Placental epithelial cell (primary cell): Measurements from ENCODE around the gene GRB14. TPM values are rescaled to one million over a fixed set of nuclear protein-coding genes. Genes with fewer than 3 reads are reported as not detected.

ENCODE experiments used
- total RNA-seq: library from RNA; depleted of rRNA; stranded (reverse); fragments of >200 nt; gene quantifications from 2 replicates; pipeline ENCODE4 v1.2.3, GENCODE V29; 2012

Gene GRB14
- total RNA-seq = 2.0 and 2.8 TPM in 2 replicates

GRCh38 chr2:164620873-164621763 lies at the start of gene GRB14:
TSS of gene GRB14 (minus strand) at chr2:164621482. CDS start at chr2:164621309, 173 bp downstream.

Other genes starting within 250 kb of the GRB14 start
- 28.7 and 56.4 TPM in 2 replicates for gene COBLL1, start 220.3 kb upstream of the GRB14 start, total RNA-seq